SK-N-MC (cell line): ENCODE measurements around the gene SMARCC1.
"Not testable (repeated sequence)": the region's sequence is repeated elsewhere in the genome, so short reads cannot be mapped to it uniquely, and the experiment has no call there.

ENCODE experiments used
- DNase-seq: peaks from one replicate; pipeline ENCODE4 v3.0.0-alpha.2; 2011; ENCODE audit warnings: low read depth, low spot score
- H3K27ac ChIP-seq: fragments of 200-600 bp; sonication (generic); 2 replicates; pipeline ENCODE4 v1.5.1; 2016; ENCODE audit warnings: mixed run types
- H3K36me3 ChIP-seq: fragments of 200-600 bp; sonication (generic); 2 replicates; pipeline ENCODE4 v1.6.1; 2017; ENCODE audit warnings: antibody characterized with exemption, low read length, mixed read lengths; ENCODE audit not compliant: insufficient read depth
- H3K4me3 ChIP-seq: fragments of 200-600 bp; sonication (generic); 2 replicates; pipeline ENCODE4 v1.5.1; 2016
- H3K9ac ChIP-seq: fragments of 200-600 bp; sonication (generic); 2 replicates; pipeline ENCODE4 v1.8.0; 2017; ENCODE audit warnings: mixed run types, mixed read lengths; ENCODE audit not compliant: insufficient read length
- H3K9me3 ChIP-seq: fragments of 200-600 bp; sonication (generic); 2 replicates; pipeline ENCODE4 v1.6.1; 2017; ENCODE audit warnings: low read depth, mild to moderate bottlenecking, antibody characterized with exemption, low read length, moderate library complexity, mixed read lengths
- EZH2 ChIP-seq: fragments of 200-600 bp; sonication (generic); IDR thresholded peaks from one replicate; pipeline ENCODE4 v1.6.1; 2017; ENCODE audit warnings: antibody characterized with exemption
- FOXP2 ChIP-seq: optimal IDR thresholded peaks from 2 replicates; pipeline ENCODE3; 2011; ENCODE audit warnings: mild to moderate bottlenecking, moderate library complexity; ENCODE audit not compliant: insufficient read depth; ENCODE audit errors: extremely low read length, control extremely low read depth
- POLR2AphosphoS5 ChIP-seq: IDR thresholded peaks from 2 replicates; pipeline ENCODE4 v1.6.1; 2012; ENCODE audit warnings: mild to moderate bottlenecking, low read depth, low read length, borderline replicate concordance

Gene SMARCC1

DNA sequence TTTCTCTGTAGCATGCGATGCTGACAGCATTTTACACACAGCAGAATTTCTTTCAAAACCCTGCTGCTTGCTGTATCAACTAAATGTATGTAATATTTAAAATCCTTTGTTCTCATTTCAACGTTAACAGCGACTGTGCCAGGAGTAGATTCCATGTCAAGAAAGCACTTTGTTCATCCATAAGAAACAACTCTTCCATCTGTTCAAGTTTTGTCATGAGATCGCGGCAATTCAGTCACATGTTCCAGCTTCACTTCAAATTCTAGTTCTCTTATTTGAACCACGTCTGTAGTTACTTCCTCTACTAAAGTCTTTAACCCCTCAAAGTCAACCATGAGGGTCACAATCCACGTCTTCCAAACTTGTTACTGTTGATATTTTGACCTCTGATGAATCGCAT is 50.6 kb downstream of the SMARCC1 start:
- DNase-seq: no peak
- Histone ChIP-seq H3K27ac (no peak overlapping the region), H3K9ac (no peak overlapping the region), H3K9me3 (no peaks in the 10 kb centered on the region), H3K4me3 (no peak overlapping the region), H3K36me3 (peaks cover 80% of the 10 kb centered on the region)
- TF ChIP-seq EZH2 (no peak), POLR2AphosphoS5 (no peak), FOXP2 (no peak)

DNA sequence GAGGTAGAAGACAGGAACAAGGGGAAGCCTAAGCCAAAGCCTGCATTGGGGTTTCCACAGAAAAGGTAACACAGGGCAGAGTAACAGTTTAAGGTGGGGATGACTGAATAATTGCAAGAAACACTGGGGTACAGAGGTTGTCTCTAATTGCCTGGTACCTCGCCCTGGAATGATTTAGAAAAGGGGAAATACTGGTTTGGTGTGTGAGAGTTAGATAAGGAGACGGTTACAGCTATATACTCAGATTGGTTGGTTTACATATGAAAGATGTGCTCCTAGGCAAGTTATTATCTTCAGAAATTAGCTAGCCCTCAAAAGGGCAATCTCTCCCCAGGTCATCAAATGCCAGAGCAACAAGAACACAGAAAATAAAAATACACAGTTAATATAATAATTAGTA is 58.8 kb downstream of the SMARCC1 start:
- DNase-seq: no peak
- H3K9ac ChIP-seq: no peak overlapping the region
- no peak overlapping the region for H3K4me3 ChIP-seq
- H3K9me3 ChIP-seq: no peaks in the 10 kb centered on the region
- H3K36me3 ChIP-seq: peaks cover 49% of the 10 kb centered on the region
- no peak for TF ChIP-seq FOXP2
- no peak for TF ChIP-seq EZH2
- no peak for TF ChIP-seq POLR2AphosphoS5
- no peak overlapping the region for H3K27ac ChIP-seq

DNA sequence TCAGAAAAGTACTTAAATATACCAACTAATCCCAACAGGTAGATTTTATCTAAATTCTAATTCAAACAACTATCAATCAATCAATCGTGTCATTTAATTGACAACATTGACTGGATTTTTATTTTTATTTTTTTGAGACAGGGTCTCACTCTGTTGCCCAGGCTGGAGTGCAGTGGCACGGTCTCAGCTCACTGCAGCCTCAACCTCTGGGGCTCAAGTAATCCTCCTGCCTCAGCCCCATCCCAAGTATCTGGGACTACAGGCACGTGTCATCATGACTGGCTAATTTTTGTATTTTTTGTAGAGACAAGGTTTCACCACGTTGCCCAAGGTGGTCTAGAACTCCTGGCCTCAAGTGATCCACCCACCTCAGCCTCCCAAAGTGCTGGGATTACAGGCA is 64.2 kb downstream of the SMARCC1 start:
- not testable (repeated sequence) for DNase-seq, H3K9me3 ChIP-seq, H3K9ac ChIP-seq, H3K27ac ChIP-seq, H3K4me3 ChIP-seq
- peaks cover 68% of the 10 kb centered on the region for H3K36me3 ChIP-seq

DNA sequence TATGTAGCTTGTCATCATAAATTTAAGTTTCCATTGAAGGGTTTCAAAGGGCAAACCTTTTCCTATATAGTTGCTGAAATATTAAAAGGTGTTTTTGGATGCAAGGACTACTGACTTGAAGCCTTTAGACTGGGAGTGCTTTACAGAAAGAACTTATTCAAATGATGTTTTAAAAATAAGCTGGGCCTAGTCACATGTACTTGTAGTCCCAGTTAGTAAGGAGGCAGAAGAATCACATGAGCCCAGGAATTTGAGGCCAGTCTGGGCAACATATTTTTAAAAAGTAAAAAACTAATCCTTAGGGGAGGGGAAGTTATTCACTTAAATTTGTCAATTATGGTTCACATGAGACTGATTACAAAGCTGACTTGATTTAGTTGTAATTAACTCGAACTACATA is 65.0 kb downstream of the SMARCC1 start:
- Histone ChIP-seq H3K9ac (no peak overlapping the region), H3K36me3 (peaks cover 73% of the 10 kb centered on the region), H3K9me3 (no peaks in the 10 kb centered on the region), H3K4me3 (no peak overlapping the region), H3K27ac (peak overlapping the region; percentile 31; the same call in 1 of the 2 replicates)
- TF ChIP-seq EZH2 (no peak), FOXP2 (no peak), POLR2AphosphoS5 (no peak)
- DNase-seq: no peak

DNA sequence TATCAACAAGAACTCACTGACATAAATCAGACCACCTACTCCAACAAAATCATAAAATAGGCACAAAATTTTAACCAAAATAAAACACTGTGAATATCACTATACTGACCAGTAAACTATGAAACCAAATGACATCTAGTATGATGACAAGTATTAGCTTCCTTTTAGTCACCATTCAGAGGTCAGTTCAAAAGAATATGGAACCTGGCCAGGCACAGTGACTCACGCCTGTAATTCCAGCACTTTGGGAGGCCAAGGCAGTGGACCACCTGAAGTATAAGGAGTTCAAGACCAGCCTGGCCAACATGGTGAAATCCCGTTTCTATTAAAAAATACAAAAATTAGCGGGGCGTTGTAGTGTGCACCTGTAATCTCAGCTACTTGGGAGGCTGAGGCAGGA is 65.8 kb downstream of the SMARCC1 start:
- TF ChIP-seq FOXP2: no peak
- TF ChIP-seq EZH2: no peak
- TF ChIP-seq POLR2AphosphoS5: no peak
- Histone ChIP-seq H3K27ac (no peak overlapping the region), H3K36me3 (peaks cover 74% of the 10 kb centered on the region), H3K9me3 (no peaks in the 10 kb centered on the region), H3K9ac (no peak overlapping the region), H3K4me3 (no peak overlapping the region)
- DNase-seq: no peak

DNA sequence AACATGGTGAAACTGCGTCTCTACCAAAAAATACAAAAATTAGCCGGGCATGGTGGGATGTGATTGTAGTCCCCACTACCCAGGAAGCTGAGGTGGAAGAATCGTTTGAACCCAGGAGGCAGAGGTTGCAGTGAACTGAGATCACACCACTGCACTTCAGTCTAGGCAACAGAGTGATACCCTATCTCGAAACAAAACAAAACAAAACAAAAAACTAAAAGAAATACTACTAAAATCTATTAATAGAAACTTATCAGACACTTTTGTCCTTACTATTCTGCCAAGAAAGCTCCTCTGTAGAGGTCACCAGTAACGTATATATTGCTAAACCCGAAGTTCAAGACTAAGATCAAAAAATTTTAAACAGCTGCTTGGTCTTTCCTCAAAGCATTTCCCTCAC is 67.1 kb downstream of the SMARCC1 start:
- no peak for DNase-seq
- no peak overlapping the region for H3K4me3 ChIP-seq
- H3K9me3 ChIP-seq: no peaks in the 10 kb centered on the region
- H3K36me3 ChIP-seq: peaks cover 77% of the 10 kb centered on the region
- no peak overlapping the region for H3K27ac ChIP-seq
- TF ChIP-seq FOXP2 (no peak), POLR2AphosphoS5 (no peak), EZH2 (no peak)
- no peak overlapping the region for H3K9ac ChIP-seq

DNA sequence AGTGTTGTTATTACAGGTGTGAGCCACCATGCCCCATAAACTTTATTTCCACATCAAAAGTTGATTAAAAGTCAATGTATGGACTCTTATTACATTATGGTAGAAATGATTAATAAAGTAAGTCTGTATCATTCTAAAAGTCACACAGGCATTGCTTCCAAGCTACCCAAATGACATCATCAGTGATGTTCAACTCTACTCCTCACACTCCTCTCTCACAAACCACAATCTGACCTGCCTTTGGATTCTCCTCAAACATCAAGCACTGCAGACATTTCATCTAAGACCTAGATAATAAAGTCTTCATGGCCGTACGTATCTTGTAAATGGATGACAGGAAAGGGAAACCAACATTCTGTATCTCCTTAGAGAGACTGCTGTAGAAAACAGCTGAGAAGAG is 68.0 kb downstream of the SMARCC1 start:
- Histone ChIP-seq H3K27ac (no peak overlapping the region), H3K4me3 (no peak overlapping the region), H3K36me3 (peaks cover 77% of the 10 kb centered on the region), H3K9ac (no peak overlapping the region), H3K9me3 (no peaks in the 10 kb centered on the region)
- no peak for DNase-seq
- TF ChIP-seq POLR2AphosphoS5 (no peak), FOXP2 (no peak), EZH2 (no peak)

DNA sequence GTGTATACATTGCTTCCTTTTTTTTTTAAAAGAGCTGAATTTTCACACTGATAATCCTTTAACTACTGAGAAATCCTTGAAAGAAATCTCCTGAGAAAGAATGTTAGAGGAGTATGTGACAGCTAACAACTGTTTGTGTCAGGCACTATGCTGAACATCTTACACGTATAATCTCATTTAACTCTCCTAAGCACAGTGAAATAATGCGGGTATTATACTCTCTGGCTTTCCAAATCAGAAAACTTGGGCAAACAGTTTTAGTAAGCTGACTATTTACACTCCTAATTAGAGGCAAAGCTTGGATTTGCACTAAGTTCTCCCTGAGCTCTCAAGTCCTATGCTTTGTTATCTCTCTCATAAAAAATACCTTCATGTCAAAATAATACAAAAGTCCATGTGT is 69.3 kb downstream of the SMARCC1 start:
- TF ChIP-seq FOXP2: no peak
- TF ChIP-seq POLR2AphosphoS5: no peak
- no peak for TF ChIP-seq EZH2
- H3K9me3 ChIP-seq: no peaks in the 10 kb centered on the region
- H3K27ac ChIP-seq: no peak overlapping the region
- H3K9ac ChIP-seq: no peak overlapping the region
- peaks cover 79% of the 10 kb centered on the region for H3K36me3 ChIP-seq
- DNase-seq: no peak
- no peak overlapping the region for H3K4me3 ChIP-seq

DNA sequence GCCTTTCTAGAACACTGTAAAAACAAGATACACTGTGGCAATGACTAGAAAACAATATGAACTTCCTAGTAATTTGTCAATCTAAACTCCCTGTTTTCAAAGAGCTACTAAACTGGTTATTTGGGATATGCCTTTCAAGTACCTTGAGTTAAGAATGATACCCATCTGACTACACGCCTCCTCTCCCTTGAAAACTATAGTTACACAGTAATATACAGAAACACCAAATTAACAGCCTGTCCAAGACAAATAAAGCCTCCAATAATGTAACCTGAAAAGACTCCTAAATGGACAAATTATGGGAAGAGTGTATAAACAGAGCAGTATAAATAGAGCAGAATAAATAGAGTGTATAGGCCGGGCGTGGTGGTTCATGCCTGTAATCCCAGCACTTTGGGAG is 70.1 kb downstream of the SMARCC1 start:
- peaks cover 84% of the 10 kb centered on the region for H3K36me3 ChIP-seq
- H3K9ac ChIP-seq: no peak overlapping the region
- H3K27ac ChIP-seq: no peak overlapping the region
- no peak overlapping the region for H3K4me3 ChIP-seq
- no peaks in the 10 kb centered on the region for H3K9me3 ChIP-seq
- no peak for DNase-seq
- TF ChIP-seq POLR2AphosphoS5 (no peak), EZH2 (no peak), FOXP2 (no peak)
